HG03565 (cell line): ENCODE data around the gene PPM1H.
"Not testable (repeated sequence)": the region's sequence is repeated elsewhere in the genome, so short reads cannot be mapped to it uniquely, and the experiment has no call there.

ENCODE experiments used
- ATAC-seq: cut with Tn5 transposase; IDR thresholded peaks from one replicate; pipeline ENCODE4 v1.9.1; 2021; ENCODE audit warnings: mild to moderate bottlenecking, moderate library complexity; ENCODE audit not compliant: unreplicated experiment

Gene PPM1H

GRCh38 chr12:62910549-62911169, 24.3 kb downstream of the PPM1H start:
- no peak for ATAC-seq

- no peak for ATAC-seq
Observed at GRCh38 chr12:62909340-62909739, 25.6 kb downstream of the PPM1H start.

GRCh38 chr12:62908674-62909073, 26.3 kb downstream of the PPM1H start:
- ATAC-seq = no peak

GRCh38 chr12:62907561-62907960, 27.4 kb downstream of the PPM1H start:
- ATAC-seq = no peak

- no peak for ATAC-seq
Observed at GRCh38 chr12:62907078-62907477, 27.9 kb downstream of the PPM1H start.

- ATAC-seq = no peak
Observed at GRCh38 chr12:62903151-62903550, 31.8 kb downstream of the PPM1H start.

- ATAC-seq = no peak
Observed at GRCh38 chr12:62900686-62901272, 34.2 kb downstream of the PPM1H start.

GRCh38 chr12:62899568-62900390, 35.2 kb downstream of the PPM1H start:
- ATAC-seq = no peak

GRCh38 chr12:62898526-62898925, 36.4 kb downstream of the PPM1H start:
- no peak for ATAC-seq

- ATAC-seq = no peak
Observed at GRCh38 chr12:62895351-62895877, 39.5 kb downstream of the PPM1H start.

GRCh38 chr12:62893276-62893675, 41.7 kb downstream of the PPM1H start:
- ATAC-seq = no peak

- ATAC-seq = no peak
Observed at GRCh38 chr12:62891805-62892549, 43.0 kb downstream of the PPM1H start.

- no peak for ATAC-seq
Observed at GRCh38 chr12:62888454-62889110, 46.4 kb downstream of the PPM1H start.

GRCh38 chr12:62886796-62887195, 48.2 kb downstream of the PPM1H start:
- no peak for ATAC-seq

- ATAC-seq = no peak
Observed at GRCh38 chr12:62885242-62885641, 49.7 kb downstream of the PPM1H start.

GRCh38 chr12:62884832-62885231, 50.1 kb downstream of the PPM1H start:
- ATAC-seq = not testable (repeated sequence)

- no peak for ATAC-seq
Observed at GRCh38 chr12:62882696-62883095, 52.3 kb downstream of the PPM1H start.

GRCh38 chr12:62882140-62882539, 52.8 kb downstream of the PPM1H start:
- no peak for ATAC-seq

- no peak for ATAC-seq
Observed at GRCh38 chr12:62879691-62880090, 55.3 kb downstream of the PPM1H start.

GRCh38 chr12:62879228-62879627, 55.7 kb downstream of the PPM1H start:
- ATAC-seq = not testable (repeated sequence)

- no peak for ATAC-seq
Observed at GRCh38 chr12:62878211-62878610, 56.7 kb downstream of the PPM1H start.
